WTC11 (cell line): ENCODE measurements around the gene TOM1L2. TPM values are rescaled to one million over a fixed set of nuclear protein-coding genes. Genes with fewer than 3 reads are reported as not detected.
"Not testable (repeated sequence)": the region's sequence is repeated elsewhere in the genome, so short reads cannot be mapped to it uniquely, and the experiment has no call there.

Experiments used
- ATAC-seq: fragments of 200-7000 bp; cut with Tn5 transposase; 2 replicates; pipeline ENCODE4 v1.10.0; 2021; ENCODE audit warnings: mild to moderate bottlenecking, moderate library complexity
- CTCF ChIA-PET: fragments of 300-600 bp; sonication (Branson Sonifier 250); formaldehyde crosslinking; loops from one replicate; lab custom pipeline; 2021; ENCODE audit warnings: antibody characterized with exemption; lab: Charles Lee
- POLR2A ChIA-PET: fragments of 350-600 bp; sonication (Branson Sonifier 250); formaldehyde crosslinking; loops from one replicate; lab custom pipeline; 2021; ENCODE audit warnings: antibody characterized with exemption; lab: Charles Lee
- DNase-seq: peaks from one replicate; pipeline ENCODE4 v3.0.0; 2021; ENCODE audit warnings: low spot score
- H3K27ac Mint-ChIP-seq: 2 replicates; pipeline ENCODE4 v1.8.0; 2021; ENCODE audit warnings: mixed read lengths
- H3K27me3 Mint-ChIP-seq: 2 replicates; pipeline ENCODE4 v1.8.0; 2021; ENCODE audit warnings: low read depth, mild to moderate bottlenecking, moderate library complexity, mixed read lengths
- H3K36me3 Mint-ChIP-seq: 2 replicates; pipeline ENCODE4 v1.8.0; 2021; ENCODE audit warnings: mixed read lengths
- H3K4me1 Mint-ChIP-seq: 2 replicates; pipeline ENCODE4 v1.8.0; 2022; ENCODE audit warnings: mixed read lengths
- H3K4me3 Mint-ChIP-seq: 2 replicates; pipeline ENCODE4 v1.8.0; 2021; ENCODE audit warnings: mild to moderate bottlenecking, moderate library complexity, mixed read lengths
- H3K9me3 Mint-ChIP-seq: 2 replicates; pipeline ENCODE4 v1.8.0; 2021; ENCODE audit warnings: mixed read lengths
- AR ChIP-seq: fragments of 250-450 bp; sonication (Bioruptor Pico); IDR thresholded peaks from 2 replicates; pipeline ENCODE4 v1.9.0; 2021; ENCODE audit warnings: mild to moderate bottlenecking
- CBFB ChIP-seq: sonication (generic); formaldehyde crosslinking; IDR thresholded peaks from 2 replicates; pipeline ENCODE4 v1.8.1; 2022; ENCODE audit warnings: mild to moderate bottlenecking, low read depth, missing genetic modification reagents
- CREM ChIP-seq: sonication (generic); formaldehyde crosslinking; IDR thresholded peaks from 2 replicates; pipeline ENCODE4 v1.8.1; 2022; ENCODE audit warnings: mild to moderate bottlenecking, missing genetic modification reagents, moderate library complexity
- E2F1 ChIP-seq: sonication (generic); formaldehyde crosslinking; IDR thresholded peaks from 2 replicates; pipeline ENCODE4 v1.8.0; 2022; ENCODE audit warnings: mild to moderate bottlenecking, missing genetic modification reagents
- E2F4 ChIP-seq: sonication (generic); formaldehyde crosslinking; IDR thresholded peaks from 2 replicates; pipeline ENCODE4 v1.8.1; 2022; ENCODE audit warnings: low read depth, mild to moderate bottlenecking, moderate library complexity, missing genetic modification reagents, borderline replicate concordance
- E2F5 ChIP-seq: sonication (generic); formaldehyde crosslinking; IDR thresholded peaks from 2 replicates; pipeline ENCODE4 v1.8.1; 2022; ENCODE audit warnings: mild to moderate bottlenecking, moderate library complexity, missing genetic modification reagents
- ELF4 ChIP-seq: sonication (generic); formaldehyde crosslinking; IDR thresholded peaks from 2 replicates; pipeline ENCODE4 v1.8.1; 2022; ENCODE audit warnings: low read depth, mild to moderate bottlenecking, moderate library complexity, missing genetic modification reagents
- ESRRA ChIP-seq: sonication (generic); formaldehyde crosslinking; IDR thresholded peaks from 2 replicates; pipeline ENCODE4 v1.8.1; 2022; ENCODE audit warnings: mild to moderate bottlenecking, missing genetic modification reagents, borderline replicate concordance
- JAZF1 ChIP-seq: fragments of 250-450 bp; sonication (Bioruptor Pico); IDR thresholded peaks from 2 replicates; pipeline ENCODE4 v1.9.0; 2021; ENCODE audit warnings: moderate library complexity, mild to moderate bottlenecking, inconsistent platforms
- PREB ChIP-seq: sonication (generic); formaldehyde crosslinking; IDR thresholded peaks from 2 replicates; pipeline ENCODE4 v1.8.1; 2022; ENCODE audit warnings: mild to moderate bottlenecking, missing genetic modification reagents, moderate library complexity, borderline replicate concordance
- SMAD4 ChIP-seq: sonication (generic); formaldehyde crosslinking; IDR thresholded peaks from 2 replicates; pipeline ENCODE4 v1.8.0; 2022; ENCODE audit warnings: mild to moderate bottlenecking, missing genetic modification reagents
- ZNF219 ChIP-seq: sonication (generic); formaldehyde crosslinking; IDR thresholded peaks from 2 replicates; pipeline ENCODE4 v1.8.0; 2023; ENCODE audit warnings: missing genetic modification reagents, mild to moderate bottlenecking, borderline replicate concordance
- ZNF423 ChIP-seq: fragments of 250-450 bp; sonication (Bioruptor Pico); IDR thresholded peaks from 2 replicates; pipeline ENCODE4 v2.1.2; 2022; ENCODE audit warnings: mild to moderate bottlenecking, moderate library complexity
- ZNF512 ChIP-seq: sonication (generic); formaldehyde crosslinking; IDR thresholded peaks from 2 replicates; pipeline ENCODE4 v1.8.1; 2022; ENCODE audit warnings: missing genetic modification reagents, borderline replicate concordance
- ZNF671 ChIP-seq: fragments of 250-450 bp; sonication (Bioruptor Pico); IDR thresholded peaks from 2 replicates; pipeline ENCODE4 v1.8.0; 2021; ENCODE audit warnings: mild to moderate bottlenecking
- total RNA-seq: library from RNA; stranded (reverse); gene quantifications from 3 replicates; pipeline ENCODE4 v1.2.3, GENCODE V29; 2021

Gene TOM1L2
- total RNA-seq, 1 experiment from 2014 or later = 6.4 TPM

GRCh38 chr17:17915183-17915582 is 57.0 kb downstream of the TOM1L2 start (continued):
- TF ChIP-seq AR (CRISPR knock-in tag) (no peak), CBFB (CRISPR knock-in tag) (no peak), E2F4 (no peak), PREB (CRISPR knock-in tag) (no peak), ESRRA (no peak), SMAD4 (CRISPR knock-in tag) (no peak), ELF4 (CRISPR knock-in tag) (no peak), E2F5 (no peak), ZNF219 (no peak), ZNF512 (no peak), E2F1 (no peak), CREM (no peak), JAZF1 (no peak)

- ATAC-seq (peak; percentile 88), DNase-seq (peak; percentile 36)
- POLR2A ChIA-PET = no interaction called here
- Mint-ChIP-seq H3K27ac (peak overlapping the region; percentile 62; the same call in 1 of the 2 replicates), H3K4me3 (no peak overlapping the region)
- TF ChIP-seq ZNF671 (CRISPR knock-in tag) (no peak), ZNF423 (CRISPR knock-in tag) (peak; percentile 63; the same call in 1 of the 2 replicates)
- TF ChIP-seq, all 79 proteins: peak for 1
- CTCF ChIA-PET = interaction anchor here (1.2 to 1.6 kb wide), 2 partner anchors 23 to 25 kb away, joined by 5 to 8 read pairs; no protein-coding TSS in a partner anchor
- peaks cover 3% of the 10 kb centered on the region; the same call in 1 of the 2 replicates for H3K27me3 Mint-ChIP-seq
- H3K36me3 Mint-ChIP-seq = peaks cover 10% of the 10 kb centered on the region; the same call in 1 of the 2 replicates
- peaks cover 4% of the 10 kb centered on the region; the same call in 1 of the 2 replicates for H3K9me3 Mint-ChIP-seq
- peaks cover 15% of the 10 kb centered on the region for H3K4me1 Mint-ChIP-seq
These were observed 58.4 kb downstream of the TOM1L2 start for GRCh38 chr17:17913695-17914332.

GRCh38 chr17:17912336-17912735 is 59.9 kb downstream of the TOM1L2 start:
- ATAC-seq, CTCF ChIA-PET, DNase-seq, H3K27me3 Mint-ChIP-seq, H3K4me3 Mint-ChIP-seq, H3K9me3 Mint-ChIP-seq, H3K27ac Mint-ChIP-seq, POLR2A ChIA-PET: not testable (repeated sequence)
- H3K36me3 Mint-ChIP-seq = peaks cover 10% of the 10 kb centered on the region; the same call in 1 of the 2 replicates
- peaks cover 16% of the 10 kb centered on the region for H3K4me1 Mint-ChIP-seq
